GM21723 (cell line): Measurements from ENCODE around the gene GDPD3.

ENCODE experiments used
- ATAC-seq: cut with Tn5 transposase; IDR thresholded peaks from one replicate; pipeline ENCODE4 v1.9.1; 2021; ENCODE audit warnings: mild to moderate bottlenecking, moderate library complexity; ENCODE audit not compliant: unreplicated experiment

The GDPD3 gene

GRCh38 chr16:30082545-30083090 is 30.7 kb downstream of the GDPD3 start:
- no peak for ATAC-seq

DNA sequence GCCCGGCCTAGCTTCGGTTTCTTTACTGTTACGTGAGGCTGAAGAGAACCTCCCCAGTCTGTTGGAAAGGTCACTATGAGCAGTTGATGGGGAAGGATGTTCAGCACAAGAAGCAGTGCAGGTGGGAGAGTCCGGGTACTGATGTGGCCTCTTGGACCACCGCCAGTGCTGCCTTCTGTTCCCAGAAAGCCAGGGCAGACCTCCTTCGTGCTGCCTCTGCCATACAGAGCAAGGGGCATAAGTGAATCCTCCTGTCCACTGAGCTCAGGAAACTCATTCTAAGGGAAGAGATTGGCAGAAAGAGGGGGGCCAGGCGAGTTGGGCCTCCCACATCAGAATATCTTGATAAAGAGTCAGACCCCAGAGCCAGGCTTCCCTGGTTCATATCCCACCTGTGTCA is 33.9 kb downstream of the GDPD3 start:
- no peak for ATAC-seq

DNA sequence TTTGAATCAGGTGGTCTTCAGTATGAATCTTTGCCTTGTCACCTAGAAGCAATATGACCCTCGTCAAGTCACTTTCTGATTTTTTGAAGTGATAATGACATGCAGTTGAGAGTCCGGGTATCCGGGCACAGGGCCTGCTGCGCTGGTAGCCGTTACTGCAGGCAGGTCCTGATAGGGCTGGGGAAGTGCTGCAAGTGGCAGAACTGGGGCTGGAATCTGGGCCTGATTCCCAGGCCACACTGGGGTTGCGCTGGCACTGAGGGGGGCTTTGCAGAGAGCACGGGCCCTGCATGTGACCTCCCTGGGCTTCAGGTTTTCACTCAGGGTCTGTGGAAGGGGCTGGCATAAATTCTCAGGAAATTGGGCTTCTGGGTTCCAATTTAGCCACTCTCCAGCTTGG is 34.6 kb downstream of the GDPD3 start:
- no peak for ATAC-seq

DNA sequence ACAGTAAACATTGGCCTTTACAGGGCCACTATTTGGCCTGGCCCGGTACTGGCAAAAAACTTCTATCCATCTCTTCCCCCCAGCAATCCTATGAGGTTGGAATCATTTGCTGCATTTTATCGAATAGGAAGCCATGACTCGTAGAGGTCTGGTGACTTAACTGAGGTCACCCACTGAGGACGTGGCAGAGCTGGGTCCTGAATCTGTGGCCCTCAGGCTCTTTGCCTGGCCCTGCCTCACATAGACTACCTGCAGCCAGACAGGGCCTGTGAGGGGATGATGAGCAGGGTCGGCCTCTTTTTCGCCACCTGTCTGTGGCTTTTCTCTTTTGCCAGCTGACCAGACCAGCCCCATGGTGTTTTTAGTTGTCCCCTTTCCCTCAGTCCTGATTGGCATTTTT is 35.7 kb downstream of the GDPD3 start:
- ATAC-seq: no peak

GRCh38 chr16:30076276-30076791 is 37.0 kb downstream of the GDPD3 start:
- ATAC-seq: peak; percentile 17

- peak; percentile 75 for ATAC-seq
These were observed 37.6 kb downstream of the GDPD3 start, which contains the start of gene PPP4C for GRCh38 chr16:30075503-30076275. TSS of gene PPP4C (plus strand) at chr16:30075994. CDS start at chr16:30076378, 384 bp downstream.

GRCh38 chr16:30070490-30070889 is 42.8 kb downstream of the GDPD3 start:
- ATAC-seq: no peak

GRCh38 chr16:30069611-30070462 is 43.5 kb downstream of the GDPD3 start:
- no peak for ATAC-seq

DNA sequence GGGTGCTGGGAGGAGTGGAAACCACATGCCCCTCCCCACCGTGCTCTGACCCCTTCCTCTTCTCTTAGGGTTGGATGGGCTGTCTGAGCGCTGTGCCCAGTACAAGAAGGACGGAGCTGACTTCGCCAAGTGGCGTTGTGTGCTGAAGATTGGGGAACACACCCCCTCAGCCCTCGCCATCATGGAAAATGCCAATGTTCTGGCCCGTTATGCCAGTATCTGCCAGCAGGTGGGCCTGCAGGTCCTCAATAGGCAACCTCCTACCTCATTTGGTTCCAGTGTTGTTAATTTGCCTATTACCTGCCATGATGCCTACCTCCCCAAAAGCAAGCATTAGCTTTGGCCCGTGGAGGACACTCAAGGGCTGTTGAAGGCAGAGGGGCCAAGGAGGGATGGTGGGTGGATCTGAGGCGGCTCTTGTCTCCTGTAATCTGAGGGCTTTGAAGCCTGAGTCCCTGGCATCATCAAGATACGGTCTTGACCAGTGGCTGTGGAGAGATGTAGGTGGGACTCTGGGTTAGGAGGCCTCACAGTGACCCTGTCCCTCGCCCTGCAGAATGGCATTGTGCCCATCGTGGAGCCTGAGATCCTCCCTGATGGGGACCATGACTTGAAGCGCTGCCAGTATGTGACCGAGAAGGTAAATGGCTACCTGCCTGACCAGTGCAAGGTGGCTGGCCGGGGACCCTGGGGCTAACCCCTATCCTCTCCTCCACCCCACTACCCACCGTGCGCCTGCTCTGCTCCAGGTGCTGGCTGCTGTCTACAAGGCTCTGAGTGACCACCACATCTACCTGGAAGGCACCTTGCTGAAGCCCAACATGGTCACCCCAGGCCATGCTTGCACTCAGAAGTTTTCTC is 44.4 kb downstream of the GDPD3 start:
- ATAC-seq: no peak

GRCh38 chr16:30068333-30068732 is 45.0 kb downstream of the GDPD3 start:
- no peak for ATAC-seq

GRCh38 chr16:30067584-30067916 is 45.8 kb downstream of the GDPD3 start:
- no peak for ATAC-seq

- ATAC-seq: no peak
These were observed 46.4 kb downstream of the GDPD3 start for GRCh38 chr16:30066761-30067583.

- peak; percentile 4 for ATAC-seq
These were observed 47.2 kb downstream of the GDPD3 start for GRCh38 chr16:30065943-30066760.

DNA sequence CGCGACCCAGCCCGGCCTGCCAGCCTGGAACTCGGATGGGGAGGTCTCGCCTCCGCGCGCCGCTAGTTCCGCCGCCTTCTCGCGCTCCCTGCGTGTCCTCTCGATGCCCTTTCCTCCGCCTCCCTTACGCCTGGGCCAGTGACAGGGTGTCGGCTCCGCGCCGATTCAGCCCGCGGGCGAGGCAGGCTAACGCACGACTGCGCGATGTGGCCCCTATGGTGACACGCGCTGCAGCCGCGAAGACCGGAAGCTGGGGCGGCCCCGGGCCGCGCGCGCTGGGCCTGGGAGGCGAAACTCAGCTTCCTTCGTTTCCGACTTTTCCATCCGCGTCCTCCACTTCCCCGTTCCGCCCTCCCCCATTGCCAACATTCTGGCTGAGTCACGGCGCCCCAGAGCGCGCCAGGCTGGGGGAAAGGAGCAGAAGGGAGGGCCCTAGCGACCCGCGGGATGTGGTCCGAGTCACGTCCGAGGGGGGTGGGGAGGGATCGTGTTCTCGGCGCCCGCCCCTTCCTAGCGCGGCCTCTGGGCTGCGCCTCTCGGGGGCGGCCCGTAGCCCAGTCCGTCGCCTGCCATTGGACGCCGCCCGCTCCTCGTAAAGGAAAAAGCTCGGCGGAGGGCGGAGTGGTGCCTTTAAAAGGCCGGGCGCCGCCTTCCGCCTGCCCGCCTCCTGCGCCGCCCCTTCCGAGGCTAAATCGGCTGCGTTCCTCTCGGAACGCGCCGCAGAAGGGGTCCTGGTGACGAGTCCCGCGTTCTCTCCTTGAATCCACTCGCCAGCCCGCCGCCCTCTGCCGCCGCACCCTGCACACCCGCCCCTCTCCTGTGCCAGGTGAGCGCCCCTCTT is 48.0 kb downstream of the GDPD3 start, which contains the start of gene ALDOA:
ALDOA (plus strand) TSS at position 659 of the 841 bp plus-strand sequence. CDS start 1,138 bp downstream, outside the sequence.
- ATAC-seq: peak; percentile 77

GRCh38 chr16:30064729-30065101 is 48.6 kb downstream of the GDPD3 start:
- ATAC-seq: peak; percentile 0

GRCh38 chr16:30063893-30064728 is 49.2 kb downstream of the GDPD3 start:
- ATAC-seq: peak; percentile 41

- ATAC-seq: peak; percentile 3
These were observed 50.0 kb downstream of the GDPD3 start for GRCh38 chr16:30063278-30063892.
